ENCODE results near the gene PCDHA6. TPM values are rescaled to one million over a fixed set of nuclear protein-coding genes. Genes with fewer than 3 reads are reported as not detected.
"Not testable (repeated sequence)": the region's sequence is repeated elsewhere in the genome, so short reads cannot be mapped to it uniquely, and the experiment has no call there.

The PCDHA6 gene
- total RNA-seq, 4 donors from 2014 or later = 0.33 to 0.97 (median 0.76) TPM

- peaks cover 0 to 74% (median 11%) of the 10 kb centered on the region in 4 donors for H3K27me3 ChIP-seq
- DNase-seq (ENCODE audit: extremely low spot score) = no peak
- H3K9me3 ChIP-seq = peaks cover 0 to 40% (median 32%) of the 10 kb centered on the region in 4 donors
- WGBS = 33% methylated on average over 9 of the region's 18 CpGs
- H3K36me3 ChIP-seq = no peaks in the 10 kb centered on the region
- peak overlapping the region; percentile 1 to 48 (median 20) for H3K4me3 ChIP-seq
- intact Hi-C loops (cut with DNase I) = no loop called here
- H3K27ac ChIP-seq (replicated peaks in 1 of 4) = no peak overlapping the region
- TF ChIP-seq EP300 (IDR thresholded peaks at IDR 0.05) (no peak), POLR2A (IDR thresholded peaks at IDR 0.05; ENCODE audit: low read depth) (no peak), CTCF (IDR thresholded peaks at IDR 0.05) (no peak), POLR2AphosphoS5 (IDR thresholded peaks at IDR 0.05) (no peak)
- H3K4me1 ChIP-seq = no peaks in the 10 kb centered on the region
Measured at GRCh38 chr5:140828362-140828737, 590 bp downstream of the PCDHA6 start.

DNA sequence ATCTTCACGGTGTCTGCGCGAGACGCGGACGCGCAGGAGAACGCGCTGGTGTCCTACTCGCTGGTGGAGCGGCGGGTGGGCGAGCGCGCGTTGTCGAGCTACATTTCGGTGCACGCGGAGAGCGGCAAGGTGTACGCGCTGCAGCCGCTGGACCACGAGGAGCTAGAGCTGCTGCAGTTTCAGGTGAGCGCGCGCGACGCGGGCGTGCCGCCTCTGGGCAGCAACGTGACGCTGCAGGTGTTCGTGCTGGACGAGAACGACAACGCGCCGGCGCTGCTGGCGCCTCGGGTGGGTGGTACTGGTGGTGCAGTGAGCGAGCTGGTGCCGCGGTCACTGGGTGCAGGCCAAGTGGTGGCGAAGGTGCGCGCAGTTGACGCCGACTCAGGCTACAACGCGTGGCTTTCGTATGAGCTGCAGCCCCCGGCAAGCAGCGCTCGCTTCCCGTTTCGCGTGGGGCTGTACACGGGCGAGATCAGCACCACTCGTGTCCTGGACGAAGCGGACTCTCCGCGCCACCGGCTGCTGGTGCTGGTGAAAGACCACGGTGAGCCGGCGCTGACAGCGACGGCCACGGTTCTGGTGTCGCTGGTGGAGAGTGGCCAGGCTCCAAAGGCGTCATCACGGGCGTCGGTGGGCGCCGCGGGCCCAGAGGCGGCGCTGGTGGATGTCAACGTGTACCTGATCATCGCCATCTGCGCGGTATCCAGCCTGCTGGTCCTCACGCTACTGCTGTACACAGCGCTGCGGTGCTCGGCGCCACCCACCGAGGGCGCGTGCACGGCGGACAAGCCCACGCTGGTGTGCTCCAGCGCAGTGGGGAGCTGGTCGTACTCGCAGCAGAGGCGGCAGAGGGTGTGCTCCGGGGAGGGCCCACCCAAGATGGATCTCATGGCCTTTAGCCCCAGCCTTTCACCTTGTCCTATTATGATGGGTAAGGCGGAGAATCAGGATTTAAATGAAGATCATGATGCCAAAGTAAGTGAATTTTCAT lies 2.0 kb downstream of the PCDHA6 start:
- H3K36me3 ChIP-seq; H3K27ac ChIP-seq (replicated peaks in 1 of 4); H3K4me1 ChIP-seq; intact Hi-C loops (cut with DNase I); H3K4me3 ChIP-seq; DNase-seq (ENCODE audit: extremely low spot score): not testable (repeated sequence)
- peaks cover 0 to 41% (median 36%) of the 10 kb centered on the region in 4 donors for H3K9me3 ChIP-seq
- 42% methylated on average over 82 of the region's 106 CpGs for WGBS
- peaks cover 0 to 72% (median 16%) of the 10 kb centered on the region in 4 donors for H3K27me3 ChIP-seq

GRCh38 chr5:140833993-140834392 lies 6.2 kb downstream of the PCDHA6 start, which contains the start of gene PCDHA7:
Gene PCDHA7, plus strand, starts transcription at chr5:140834269. Its CDS starts 115 bp downstream, at chr5:140834384.
- TF ChIP-seq POLR2AphosphoS5 (IDR thresholded peaks at IDR 0.05) (no peak), POLR2A (IDR thresholded peaks at IDR 0.05; ENCODE audit: low read depth) (no peak), EP300 (IDR thresholded peaks at IDR 0.05) (no peak), CTCF (IDR thresholded peaks at IDR 0.05) (no peak)
- no peak for DNase-seq (ENCODE audit: extremely low spot score)
- Histone ChIP-seq H3K4me1 (no peaks in the 10 kb centered on the region), H3K9me3 (peaks cover 0 to 49% (median 42%) of the 10 kb centered on the region in 4 donors), H3K36me3 (no peaks in the 10 kb centered on the region), H3K27me3 (peaks cover 0 to 71% (median 7%) of the 10 kb centered on the region in 4 donors), H3K27ac (replicated peaks in 1 of 4) (no peak within 1 kb of the TSS), H3K4me3 (peak within 1 kb of the TSS; percentile 11 to 36 (median 22))
- 12% methylated on average over 8 of the region's 8 CpGs for WGBS
- intact Hi-C loops (cut with DNase I) = no loop called here

DNA sequence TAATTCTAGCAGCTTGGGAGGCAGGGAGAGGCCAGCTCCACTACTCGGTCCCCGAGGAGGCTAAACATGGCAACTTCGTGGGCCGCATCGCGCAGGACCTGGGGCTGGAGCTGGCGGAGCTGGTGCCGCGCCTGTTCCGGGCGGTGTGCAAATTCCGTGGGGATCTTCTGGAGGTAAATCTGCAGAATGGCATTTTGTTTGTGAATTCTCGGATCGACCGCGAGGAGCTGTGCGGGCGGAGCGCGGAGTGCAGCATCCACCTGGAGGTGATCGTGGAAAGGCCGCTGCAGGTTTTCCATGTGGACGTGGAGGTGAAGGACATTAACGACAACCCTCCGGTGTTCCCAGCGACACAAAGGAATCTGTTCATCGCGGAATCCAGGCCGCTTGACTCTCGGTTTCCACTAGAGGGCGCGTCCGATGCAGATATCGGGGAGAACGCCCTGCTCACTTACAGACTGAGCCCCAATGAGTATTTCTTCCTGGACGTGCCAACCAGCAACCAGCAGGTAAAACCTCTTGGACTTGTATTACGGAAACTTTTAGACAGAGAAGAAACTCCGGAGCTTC lies 6.8 kb downstream of the PCDHA6 start:
- H3K4me1 ChIP-seq; H3K27ac ChIP-seq (replicated peaks in 1 of 4); H3K36me3 ChIP-seq; intact Hi-C loops (cut with DNase I); DNase-seq (ENCODE audit: extremely low spot score): not testable (repeated sequence)
- 28% methylated on average over 25 of the region's 38 CpGs for WGBS
- H3K4me3 ChIP-seq = peak overlapping the region; percentile 11 to 36 (median 22)
- H3K9me3 ChIP-seq = peaks cover 0 to 43% (median 38%) of the 10 kb centered on the region in 4 donors
- H3K27me3 ChIP-seq = peaks cover 0 to 71% (median 7%) of the 10 kb centered on the region in 4 donors

GRCh38 chr5:140835622-140836510 lies 8.1 kb downstream of the PCDHA6 start:
- no peak overlapping the region for H3K27ac ChIP-seq (replicated peaks in 1 of 4)
- intact Hi-C loops (cut with DNase I) = no loop called here
- peak; percentile 47 for DNase-seq (ENCODE audit: extremely low spot score)
- H3K36me3 ChIP-seq = no peaks in the 10 kb centered on the region
- no peaks in the 10 kb centered on the region for H3K4me1 ChIP-seq
- 52% methylated on average over 44 of the region's 103 CpGs for WGBS
- H3K9me3 ChIP-seq = peaks cover 0 to 35% (median 33%) of the 10 kb centered on the region in 4 donors
- no peak for TF ChIP-seq POLR2A (IDR thresholded peaks at IDR 0.05; ENCODE audit: low read depth)
- TF ChIP-seq CTCF (IDR thresholded peaks at IDR 0.05) = no peak
- TF ChIP-seq EP300 (IDR thresholded peaks at IDR 0.05) = no peak
- TF ChIP-seq POLR2AphosphoS5 (IDR thresholded peaks at IDR 0.05) = no peak
- peaks cover 0 to 72% (median 6%) of the 10 kb centered on the region in 4 donors for H3K27me3 ChIP-seq
- no peak overlapping the region for H3K4me3 ChIP-seq

All from esophagus muscularis mucosa (tissue), 4 donors.